HG02938 (cell line): ENCODE data around the gene CRACDL.

Source experiments
- ATAC-seq: cut with Tn5 transposase; IDR thresholded peaks from one replicate; pipeline ENCODE4 v1.9.1; 2021; ENCODE audit warnings: mild to moderate bottlenecking, moderate library complexity; ENCODE audit not compliant: unreplicated experiment

The CRACDL gene

GRCh38 chr2:98927027-98927426 lies 9.0 kb downstream of the CRACDL start:
- no peak for ATAC-seq

GRCh38 chr2:98926601-98927000 lies 9.4 kb downstream of the CRACDL start:
- no peak for ATAC-seq

GRCh38 chr2:98924910-98925309 lies 11.1 kb downstream of the CRACDL start:
- no peak for ATAC-seq

- no peak for ATAC-seq
Observed at GRCh38 chr2:98924038-98924830, 11.8 kb downstream of the CRACDL start.

- no peak for ATAC-seq
Observed at GRCh38 chr2:98923244-98923940, 12.6 kb downstream of the CRACDL start.

- no peak for ATAC-seq
Observed at GRCh38 chr2:98921062-98921461, 15.0 kb downstream of the CRACDL start.

- no peak for ATAC-seq
Observed at GRCh38 chr2:98917031-98917471, 19.0 kb downstream of the CRACDL start.

GRCh38 chr2:98915751-98916358 lies 20.2 kb downstream of the CRACDL start:
- no peak for ATAC-seq

- no peak for ATAC-seq
Observed at GRCh38 chr2:98914713-98915580, 21.1 kb downstream of the CRACDL start.

GRCh38 chr2:98913916-98914712 lies 21.9 kb downstream of the CRACDL start:
- ATAC-seq: no peak

- no peak for ATAC-seq
Observed at GRCh38 chr2:98912957-98913915, 22.8 kb downstream of the CRACDL start.

- ATAC-seq: no peak
Observed at GRCh38 chr2:98912221-98912851, 23.7 kb downstream of the CRACDL start.

- ATAC-seq: no peak
Observed at GRCh38 chr2:98911376-98912154, 24.5 kb downstream of the CRACDL start.

- ATAC-seq: no peak
Observed at GRCh38 chr2:98911126-98911375, 25.0 kb downstream of the CRACDL start.

- no peak for ATAC-seq
Observed at GRCh38 chr2:98910349-98911125, 25.5 kb downstream of the CRACDL start.

- ATAC-seq: no peak
Observed at GRCh38 chr2:98909317-98910211, 26.5 kb downstream of the CRACDL start.
